HG03442 (cell line): ENCODE measurements around the gene KRTAP3-2.

ENCODE experiments used
- ATAC-seq: cut with Tn5 transposase; IDR thresholded peaks from one replicate; pipeline ENCODE4 v1.9.1; 2021; ENCODE audit warnings: mild to moderate bottlenecking, moderate library complexity; ENCODE audit not compliant: unreplicated experiment

Gene KRTAP3-2

GRCh38 chr17:40974366-40974765 is 25.3 kb downstream of the KRTAP3-2 start:
- ATAC-seq = no peak

- no peak for ATAC-seq
These were observed 32.1 kb downstream of the KRTAP3-2 start for GRCh38 chr17:40967582-40967981.

GRCh38 chr17:40966848-40967247 is 32.9 kb downstream of the KRTAP3-2 start, which contains the start of gene KRT39:
Gene KRT39 (minus strand): TSS chr17:40966948. CDS start chr17:40966856, 92 bp downstream.
- no peak for ATAC-seq

- ATAC-seq = no peak
These were observed 35.9 kb downstream of the KRTAP3-2 start for GRCh38 chr17:40963838-40964237.

GRCh38 chr17:40962059-40962561 is 37.6 kb downstream of the KRTAP3-2 start:
- ATAC-seq = no peak

GRCh38 chr17:40961591-40961990 is 38.1 kb downstream of the KRTAP3-2 start:
- no peak for ATAC-seq

- no peak for ATAC-seq
These were observed 39.6 kb downstream of the KRTAP3-2 start for GRCh38 chr17:40960144-40960543.

GRCh38 chr17:40958086-40958953 is 41.4 kb downstream of the KRTAP3-2 start:
- ATAC-seq = no peak

- ATAC-seq = no peak
These were observed 43.1 kb downstream of the KRTAP3-2 start for GRCh38 chr17:40956401-40957254.

- ATAC-seq = no peak
These were observed 45.8 kb downstream of the KRTAP3-2 start for GRCh38 chr17:40953881-40954280.

GRCh38 chr17:40952661-40953060 is 47.0 kb downstream of the KRTAP3-2 start:
- no peak for ATAC-seq

GRCh38 chr17:40952154-40952553 is 47.6 kb downstream of the KRTAP3-2 start:
- ATAC-seq = no peak

- no peak for ATAC-seq
These were observed 48.6 kb downstream of the KRTAP3-2 start for GRCh38 chr17:40951011-40951622.

GRCh38 chr17:40950176-40950575 is 49.5 kb downstream of the KRTAP3-2 start:
- no peak for ATAC-seq

GRCh38 chr17:40949418-40949817 is 50.3 kb downstream of the KRTAP3-2 start:
- ATAC-seq = no peak
